ENCODE results near the gene CACNB4.
"Not testable (repeated sequence)": the region's sequence is repeated elsewhere in the genome, so short reads cannot be mapped to it uniquely, and the experiment has no call there.

The CACNB4 gene

DNA sequence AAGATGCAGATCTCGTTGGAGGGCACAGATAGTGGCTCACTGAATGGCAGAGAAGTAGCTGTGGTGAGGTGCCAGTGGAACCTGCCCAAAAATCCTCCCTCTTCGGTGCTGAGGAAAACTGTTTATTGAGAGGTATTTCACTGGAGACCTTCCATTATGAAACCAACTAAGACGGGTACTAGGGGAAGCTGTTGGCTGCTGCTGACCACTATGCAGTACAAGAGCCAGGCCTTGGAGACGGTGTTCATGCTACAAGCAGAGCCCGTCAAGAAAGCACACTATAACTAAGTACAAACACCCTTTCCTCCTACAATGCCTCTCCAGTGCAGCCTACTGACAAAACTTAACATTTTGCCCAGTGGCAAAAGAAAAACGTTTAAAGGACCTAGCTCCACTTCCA, 275.2 kb downstream of the CACNB4 start:
- no peak for DNase-seq (ENCODE audit: low read depth)

DNA sequence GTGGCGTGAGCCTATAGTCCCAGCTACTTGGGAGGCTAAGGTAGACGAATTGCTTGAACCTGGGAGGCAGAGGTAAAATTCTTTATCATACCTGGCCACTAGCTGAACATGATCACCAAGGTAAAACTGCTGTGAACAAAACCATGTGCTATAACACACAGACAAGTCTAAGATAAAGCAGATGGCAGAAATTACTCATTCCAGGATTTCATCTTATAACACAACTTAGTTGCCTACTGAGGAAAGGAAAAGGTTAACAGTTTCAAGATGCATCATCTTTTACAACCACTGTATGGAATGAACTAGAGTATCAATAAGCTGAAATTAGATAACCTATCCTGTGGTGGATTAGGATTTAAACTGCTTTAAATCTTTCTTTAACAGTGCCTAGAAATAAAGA, 278.9 kb downstream of the CACNB4 start:
- DNase-seq (ENCODE audit: low read depth) = no peak

DNA sequence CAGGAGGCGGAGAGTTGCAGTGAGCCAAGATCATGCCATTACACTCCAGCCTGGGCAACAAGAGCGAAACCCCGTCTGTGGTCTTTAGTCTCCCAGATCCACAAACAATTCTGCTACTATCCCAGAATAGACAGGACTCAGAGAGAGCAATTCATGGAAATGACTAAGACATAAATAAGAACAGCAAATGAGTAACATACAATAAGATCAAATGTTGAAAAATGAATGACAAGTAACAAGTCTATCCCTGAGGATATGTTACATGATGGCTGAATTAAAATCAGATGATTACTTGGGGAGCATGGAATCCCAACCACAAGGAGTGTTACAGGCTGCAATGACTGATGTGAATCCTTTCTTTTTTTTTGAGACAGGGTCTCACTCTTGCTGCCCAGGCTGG, 280.9 kb downstream of the CACNB4 start:
- DNase-seq (ENCODE audit: low read depth) = no peak

DNA sequence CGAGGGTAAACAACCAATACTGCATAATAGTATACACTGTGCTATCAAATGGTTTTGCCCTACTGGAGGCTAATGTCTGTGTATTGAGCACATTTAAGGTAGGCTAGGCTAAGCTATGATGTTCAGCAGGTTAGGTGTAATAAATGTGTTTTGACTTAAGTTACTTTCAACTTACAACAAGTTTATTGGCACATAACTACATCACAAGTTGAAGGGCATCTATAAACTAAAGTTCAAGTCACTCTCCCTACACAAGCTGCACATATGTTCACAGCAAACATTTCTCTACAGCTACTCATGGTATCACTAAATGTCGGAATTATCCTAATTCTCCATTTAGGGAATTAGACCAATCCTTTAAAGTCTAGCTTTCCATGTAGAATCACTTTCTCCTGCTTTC, 282.0 kb downstream of the CACNB4 start:
- no peak for DNase-seq (ENCODE audit: low read depth)

DNA sequence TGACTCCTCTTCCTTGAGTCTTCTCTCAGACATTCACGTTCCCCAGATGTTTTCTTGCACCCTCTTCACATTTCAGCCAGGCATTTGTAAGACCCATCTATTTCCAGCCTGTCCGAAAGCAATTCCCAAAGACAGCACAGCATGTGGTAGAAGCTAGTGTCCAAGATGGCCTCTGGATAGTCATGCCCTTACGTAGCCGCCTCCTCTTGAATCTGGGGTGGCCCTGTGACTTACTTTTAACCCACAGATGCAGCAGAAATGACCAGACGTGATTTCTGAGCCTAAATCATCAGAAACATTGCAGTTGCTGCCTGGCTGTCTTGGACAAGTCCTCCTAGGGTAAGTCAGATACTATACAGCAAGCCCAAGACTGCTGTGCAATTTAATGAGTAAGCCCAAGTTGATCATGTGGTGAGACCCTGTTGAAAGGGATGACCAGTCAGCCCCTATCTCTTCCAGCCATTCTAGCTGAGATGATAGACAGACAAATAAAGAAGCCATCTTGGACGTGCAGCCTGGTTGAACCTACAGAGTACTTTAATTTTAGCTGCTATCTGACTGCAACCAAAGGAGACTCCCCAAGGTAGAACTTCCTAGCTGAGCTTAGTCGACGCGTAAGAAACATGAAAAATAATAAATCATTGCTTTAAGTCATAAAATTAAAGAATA, 282.9 kb downstream of the CACNB4 start:
- no peak for DNase-seq (ENCODE audit: low read depth)

DNA sequence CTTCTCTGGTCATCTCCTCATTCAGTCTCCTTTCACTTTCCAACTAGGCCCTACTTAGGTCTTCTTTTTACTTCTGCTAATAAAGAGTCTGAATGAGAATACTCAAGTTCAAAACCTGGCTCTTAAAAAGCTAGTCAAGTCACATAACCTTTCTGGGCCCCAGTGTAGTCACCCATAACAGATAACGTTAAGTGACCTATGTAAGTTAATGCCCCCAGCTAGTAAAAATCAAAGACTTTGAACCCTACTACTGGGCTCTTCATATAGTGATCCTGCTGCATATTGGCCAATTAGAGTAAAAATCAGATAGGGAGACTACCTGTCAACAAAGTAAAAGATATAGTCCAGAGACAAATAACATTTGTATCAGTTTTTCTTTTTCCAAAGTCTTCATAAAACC, 288.4 kb downstream of the CACNB4 start:
- DNase-seq (ENCODE audit: low read depth) = no peak

DNA sequence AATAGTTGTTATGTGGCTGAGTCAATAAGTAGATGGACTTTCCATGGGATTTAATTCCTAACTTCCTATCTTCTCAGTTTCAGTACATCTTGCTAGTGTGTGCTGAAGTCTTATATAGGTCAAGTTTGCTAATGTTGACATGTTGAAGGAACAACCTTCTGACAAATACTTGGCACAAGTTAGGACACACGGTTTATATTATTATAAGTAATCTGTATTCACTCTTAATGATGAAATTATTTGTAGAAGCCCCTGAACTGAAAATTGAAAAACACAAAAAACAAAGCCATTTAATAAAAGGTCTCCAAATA, 289.8 kb downstream of the CACNB4 start:
- DNase-seq (ENCODE audit: low read depth) = no peak

DNA sequence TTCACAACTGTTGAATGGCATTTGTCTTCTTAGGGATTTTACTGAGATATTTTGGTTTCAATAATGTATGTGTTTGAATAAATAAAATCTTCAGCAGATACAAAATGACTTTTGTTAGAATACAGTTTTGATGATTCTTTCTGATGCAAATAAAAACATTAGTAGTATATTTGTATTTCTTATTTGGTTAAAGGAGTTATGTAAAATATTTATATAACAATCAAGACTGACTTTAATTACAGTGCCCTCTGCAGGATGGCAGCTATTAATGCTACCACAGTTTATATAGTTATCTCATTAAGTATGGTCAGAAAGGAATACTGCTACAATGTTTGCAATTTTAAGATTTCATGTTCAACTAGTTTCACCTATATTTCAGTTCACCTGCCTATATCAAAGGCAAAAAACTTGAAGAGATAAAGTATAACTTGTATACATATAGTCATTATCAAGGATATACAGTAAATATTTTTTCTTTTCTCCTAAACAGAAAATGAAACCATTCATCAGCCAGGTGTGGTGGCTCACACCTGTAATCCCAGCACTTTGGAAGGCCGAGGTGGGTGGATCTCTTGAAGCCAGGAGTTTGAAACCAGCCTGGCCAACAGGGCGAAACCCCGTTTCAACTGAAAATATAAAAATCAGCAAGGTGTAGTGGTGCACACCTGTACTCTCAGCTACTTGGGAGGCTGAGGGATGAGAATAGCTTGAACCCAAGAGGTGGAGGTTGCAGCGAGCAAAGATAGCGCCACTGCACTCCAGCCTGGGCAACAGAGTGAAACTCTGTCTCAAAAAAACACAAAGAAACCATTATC, 290.4 kb downstream of the CACNB4 start:
- DNase-seq (ENCODE audit: low read depth) = no peak

DNA sequence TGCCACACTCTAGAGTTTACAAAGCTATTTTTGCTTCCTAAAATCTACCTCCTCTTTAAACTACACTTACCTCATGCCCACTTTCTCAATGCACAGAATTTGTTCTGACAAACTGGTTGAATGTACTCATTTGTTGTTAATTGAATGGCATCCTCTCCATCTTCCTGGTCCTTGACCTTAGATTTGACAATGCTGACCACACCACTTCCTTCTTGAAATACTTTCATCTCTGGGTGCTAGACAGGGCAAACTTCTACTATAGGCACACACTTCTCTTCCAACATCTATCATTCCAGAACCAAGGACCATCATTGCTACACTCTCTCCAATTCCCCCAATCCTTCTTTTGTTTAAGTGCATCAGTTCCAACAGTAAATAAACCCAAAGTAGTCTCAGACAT, 292.9 kb downstream of the CACNB4 start:
- DNase-seq (ENCODE audit: low read depth) = no peak

DNA sequence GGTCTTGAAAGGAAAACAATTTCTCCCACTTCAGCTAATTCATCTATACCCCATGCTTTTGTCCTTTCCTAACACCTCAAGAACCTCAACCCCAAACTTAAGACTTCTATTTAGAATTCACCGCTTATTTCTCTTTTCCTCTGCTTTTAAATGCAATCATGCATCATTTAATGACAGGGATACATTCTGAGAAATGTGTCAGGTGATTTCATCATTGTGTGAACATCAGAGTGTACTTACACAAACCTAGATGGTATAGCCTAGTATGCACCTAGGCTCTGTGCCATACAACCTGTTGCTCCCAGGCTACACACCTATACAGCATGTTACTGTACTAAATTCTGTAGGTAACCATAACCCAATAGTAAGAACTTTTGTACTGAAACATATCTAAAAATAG, 293.5 kb downstream of the CACNB4 start:
- DNase-seq (ENCODE audit: low read depth) = no peak

DNA sequence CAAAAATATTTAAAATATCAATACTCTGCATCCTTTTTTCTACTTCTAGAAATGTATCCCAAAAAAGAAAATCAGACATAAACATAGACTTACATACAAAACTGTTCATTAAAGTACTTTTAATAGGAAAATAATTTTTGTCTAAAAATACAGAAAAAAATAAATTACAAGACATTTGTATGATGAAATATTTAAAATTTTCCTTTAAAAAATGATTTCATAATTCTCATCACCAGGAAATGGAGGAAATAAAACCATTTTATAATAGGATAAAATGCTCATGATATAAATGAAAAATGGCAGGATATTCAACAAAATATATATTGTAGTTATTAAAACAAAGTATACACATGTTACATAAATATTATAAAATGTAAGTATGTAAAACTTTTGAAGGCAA, 295.0 kb downstream of the CACNB4 start:
- DNase-seq (ENCODE audit: low read depth) = no peak

DNA sequence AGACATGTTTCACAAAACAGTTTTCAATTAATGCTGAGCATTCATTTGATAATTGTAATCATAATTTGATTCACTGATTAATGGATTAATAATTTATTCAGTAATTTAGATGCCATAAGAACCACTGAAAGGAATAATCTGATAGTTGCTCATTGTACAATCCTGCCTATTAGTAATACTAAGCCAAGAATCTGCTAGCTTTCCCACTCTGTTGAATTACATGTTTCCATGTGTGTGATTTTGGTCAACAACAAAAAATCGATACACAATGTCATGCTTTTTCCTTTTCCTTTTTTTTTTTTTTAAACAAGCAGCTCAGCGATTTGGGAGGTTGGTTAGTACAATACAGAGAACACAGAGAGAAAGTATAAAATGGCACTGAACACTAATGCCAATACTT, 296.5 kb downstream of the CACNB4 start:
- no peak for DNase-seq (ENCODE audit: low read depth)

DNA sequence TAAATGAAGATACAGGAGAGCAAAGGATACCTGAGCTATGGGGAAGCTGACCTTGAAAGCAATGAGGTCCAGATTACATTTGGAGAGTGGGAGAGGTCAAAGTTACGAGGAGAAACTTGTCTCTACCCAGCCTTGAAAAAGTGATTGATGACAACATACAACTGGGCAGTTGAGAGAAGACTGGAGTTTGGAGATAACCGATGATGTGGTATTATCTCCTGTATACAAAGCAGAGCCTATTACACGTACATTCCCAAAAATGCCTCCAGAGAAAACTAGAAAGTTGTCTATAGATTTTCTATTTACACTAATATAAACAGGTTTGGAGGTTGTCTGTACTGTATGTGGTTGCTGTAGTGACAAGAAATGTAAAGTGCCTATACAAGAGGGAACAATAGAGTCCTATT, 299.0 kb downstream of the CACNB4 start:
- DNase-seq (ENCODE audit: low read depth) = no peak

DNA sequence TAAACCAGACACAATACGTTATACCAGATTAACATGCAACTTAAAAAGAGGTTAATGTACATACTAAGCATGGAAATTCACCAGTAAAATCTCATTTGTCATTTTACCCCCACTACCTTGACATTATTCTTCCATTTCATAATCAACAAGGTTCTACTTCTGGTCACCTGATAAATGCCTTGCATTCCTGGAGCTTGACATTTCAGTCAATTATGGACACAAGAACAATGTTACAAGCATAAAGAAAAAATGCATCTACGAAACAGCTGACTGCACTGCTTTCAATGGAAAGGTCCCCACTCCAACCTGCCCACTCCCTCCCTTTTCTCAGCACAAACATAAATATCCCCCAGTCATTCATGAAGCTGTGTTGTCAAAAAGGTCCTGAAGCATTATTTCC, 302.1 kb downstream of the CACNB4 start:
- DNase-seq (ENCODE audit: low read depth) = no peak

DNA sequence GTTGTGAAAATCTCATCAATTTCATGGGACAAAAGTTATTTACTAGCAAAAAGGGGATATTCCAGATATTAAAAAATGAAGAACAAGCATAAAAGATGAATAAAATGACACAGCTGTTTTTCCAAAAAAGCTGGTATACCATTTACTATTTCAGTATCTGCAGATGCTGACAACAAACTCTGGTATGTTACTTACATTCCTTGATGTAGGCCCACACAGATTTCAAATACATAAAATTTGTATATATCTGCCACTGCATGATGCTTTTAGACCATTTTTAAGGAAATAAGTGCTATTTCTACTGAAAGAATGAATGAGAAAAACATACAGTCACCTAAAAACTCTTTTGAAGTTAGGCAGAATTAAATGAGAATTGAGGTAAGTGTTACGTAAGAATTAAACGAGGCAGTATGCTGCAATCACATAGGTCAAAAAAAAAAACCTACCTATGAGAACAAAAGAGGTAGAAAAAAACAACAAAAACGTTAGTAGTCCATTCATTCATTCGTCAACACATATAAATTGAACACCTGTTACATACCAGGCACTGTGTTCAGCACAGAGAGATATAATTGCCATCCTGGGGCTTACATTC, 303.1 kb downstream of the CACNB4 start:
- DNase-seq (ENCODE audit: low read depth) = no peak

DNA sequence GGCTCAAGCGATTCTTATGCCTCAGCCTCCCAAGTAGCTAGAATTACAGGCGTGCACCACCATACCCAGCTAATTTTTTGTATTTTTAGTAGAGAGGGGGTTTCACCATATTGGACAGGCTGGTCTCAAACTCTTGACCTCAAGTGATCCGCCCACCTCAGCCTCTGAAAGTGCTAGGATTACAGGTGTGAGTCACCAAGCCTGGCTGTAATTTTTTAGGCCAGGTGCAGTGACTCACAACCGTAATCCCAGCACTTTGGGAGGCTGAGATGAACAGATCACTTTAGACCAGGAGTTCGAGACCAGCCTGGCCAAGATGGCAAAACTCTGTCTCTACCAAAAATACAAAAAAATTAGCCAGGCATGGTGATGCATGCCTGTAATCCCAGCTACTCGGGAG, 304.4 kb downstream of the CACNB4 start:
- DNase-seq (ENCODE audit: low read depth) = not testable (repeated sequence)

DNA sequence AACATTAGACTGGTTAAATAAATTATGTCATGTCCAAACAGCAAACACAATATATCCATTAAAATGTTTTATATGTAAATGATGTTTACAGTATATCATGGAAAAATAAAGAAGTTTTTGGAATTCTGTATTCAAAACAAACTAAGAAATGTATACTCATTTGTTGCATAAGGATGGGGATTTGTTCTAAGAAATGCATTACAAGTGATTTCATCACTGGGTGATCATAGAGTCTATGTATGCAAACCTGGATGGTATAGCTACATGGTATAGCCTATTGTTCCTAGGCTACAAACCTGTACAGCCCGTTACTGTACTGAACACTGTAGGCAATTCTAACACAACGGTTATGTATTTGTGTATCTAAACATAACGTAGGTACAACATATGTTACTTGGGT, 305.7 kb downstream of the CACNB4 start:
- DNase-seq (ENCODE audit: low read depth) = no peak

DNA sequence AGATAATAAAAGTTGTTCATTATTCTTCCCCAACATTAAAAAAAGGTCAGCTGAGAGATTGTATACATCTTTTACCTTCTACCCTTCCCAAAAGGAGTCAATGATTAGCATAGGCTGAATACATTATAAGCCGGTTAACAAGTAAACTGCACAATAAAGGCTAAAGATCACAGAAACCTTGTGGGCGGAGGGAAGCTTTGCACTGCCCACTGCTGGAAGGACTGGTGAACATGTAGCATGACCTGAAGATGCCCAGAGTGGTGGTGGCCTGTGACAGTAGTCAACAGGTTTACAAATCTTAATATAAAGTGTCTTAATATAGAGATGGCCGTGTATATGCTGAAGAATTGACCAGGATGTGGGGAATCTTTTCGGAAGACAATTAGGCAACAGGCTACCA, 306.3 kb downstream of the CACNB4 start:
- DNase-seq (ENCODE audit: low read depth) = no peak

DNA sequence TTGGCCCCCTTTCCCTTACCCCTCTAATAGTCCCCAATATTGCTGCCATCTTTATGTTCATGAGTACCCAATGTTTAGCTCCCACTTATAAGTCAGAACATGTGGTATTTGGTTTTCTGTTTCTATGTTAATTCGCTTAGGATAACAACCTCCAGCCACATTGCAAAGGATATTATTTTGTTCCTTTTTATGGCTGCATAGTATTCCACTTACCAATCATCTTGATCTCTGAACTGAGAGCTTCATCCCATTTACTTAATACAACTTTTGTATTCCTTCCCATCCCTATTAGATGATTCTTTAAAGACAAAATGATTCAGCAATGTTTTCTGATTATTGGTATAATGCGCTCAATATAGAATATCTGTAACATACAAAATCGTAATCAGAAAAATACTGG, 307.3 kb downstream of the CACNB4 start:
- no peak for DNase-seq (ENCODE audit: low read depth)

DNA sequence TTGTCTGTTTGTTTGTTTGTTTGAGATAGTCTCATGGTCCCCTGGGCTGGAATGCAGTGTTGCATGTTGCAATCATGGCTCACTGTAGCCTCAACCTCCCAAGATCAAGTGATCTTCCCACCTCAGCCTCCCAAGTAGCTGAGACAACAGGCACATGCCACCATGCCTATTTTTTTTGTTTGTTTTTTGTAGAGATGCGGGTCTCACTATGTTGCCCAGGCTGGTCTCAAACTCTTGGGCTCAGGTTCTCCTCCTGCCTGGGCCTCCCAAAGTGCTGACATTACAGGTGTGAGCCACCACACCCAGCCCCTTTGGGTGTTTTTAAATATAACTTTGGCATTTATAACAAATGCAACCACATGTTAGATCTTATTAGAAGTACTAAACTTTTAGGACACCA, 308.2 kb downstream of the CACNB4 start:
- no peak for DNase-seq (ENCODE audit: low read depth)

DNA sequence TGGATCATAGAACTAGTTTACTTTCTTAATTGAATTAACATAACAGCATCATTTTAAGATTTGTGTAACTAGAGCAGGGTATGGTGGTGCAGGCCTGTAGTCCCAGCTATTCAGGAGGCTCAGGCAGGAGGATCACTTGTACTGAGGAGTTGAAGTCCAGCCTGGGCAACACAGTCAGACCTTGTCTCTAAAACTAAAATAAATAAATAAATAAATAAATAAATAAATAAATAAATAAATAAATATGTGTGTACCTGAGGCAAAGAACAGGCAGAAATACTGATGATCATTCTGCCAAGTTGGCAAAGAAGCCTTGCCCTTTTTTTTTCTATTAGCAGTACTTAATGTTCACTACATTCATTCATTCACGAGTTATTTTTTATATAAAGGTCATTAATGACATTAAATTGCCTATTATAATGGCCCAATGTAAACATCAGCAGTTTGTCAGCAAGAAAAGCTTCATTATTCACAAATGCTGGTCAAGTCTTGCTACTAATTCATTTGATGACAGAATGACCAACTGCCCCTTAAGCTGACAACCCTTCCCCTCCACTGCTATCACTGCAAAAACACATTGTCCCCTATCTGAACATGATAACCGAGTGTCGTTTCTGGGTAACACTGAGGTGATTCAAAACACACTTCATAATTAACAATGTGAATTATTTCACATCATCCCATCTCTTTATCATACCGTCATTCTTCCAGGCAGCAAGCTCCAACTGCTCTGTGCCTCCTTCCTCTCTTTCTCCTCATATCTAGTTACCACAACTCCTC, 309.6 kb downstream of the CACNB4 start:
- no peak for DNase-seq (ENCODE audit: low read depth)

DNA sequence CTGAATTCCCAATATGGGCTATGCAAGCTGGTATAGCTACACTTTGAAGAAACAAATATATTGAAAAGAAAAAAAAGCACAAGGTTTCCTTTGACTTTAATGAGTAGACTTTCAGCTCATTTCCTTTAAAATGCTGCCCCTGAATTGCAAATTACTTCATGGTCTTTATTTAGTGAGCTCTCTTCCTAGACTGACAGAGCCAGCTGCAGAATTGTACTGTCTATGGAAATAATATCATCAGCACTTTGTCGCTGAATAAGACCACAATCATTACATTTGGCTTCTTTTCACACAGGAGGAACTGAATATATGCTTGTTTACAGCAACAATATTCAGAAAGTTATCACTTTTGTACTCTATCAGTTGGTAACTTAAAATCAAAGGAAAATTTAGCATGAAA, 312.4 kb downstream of the CACNB4 start:
- DNase-seq (ENCODE audit: low read depth) = no peak

DNA sequence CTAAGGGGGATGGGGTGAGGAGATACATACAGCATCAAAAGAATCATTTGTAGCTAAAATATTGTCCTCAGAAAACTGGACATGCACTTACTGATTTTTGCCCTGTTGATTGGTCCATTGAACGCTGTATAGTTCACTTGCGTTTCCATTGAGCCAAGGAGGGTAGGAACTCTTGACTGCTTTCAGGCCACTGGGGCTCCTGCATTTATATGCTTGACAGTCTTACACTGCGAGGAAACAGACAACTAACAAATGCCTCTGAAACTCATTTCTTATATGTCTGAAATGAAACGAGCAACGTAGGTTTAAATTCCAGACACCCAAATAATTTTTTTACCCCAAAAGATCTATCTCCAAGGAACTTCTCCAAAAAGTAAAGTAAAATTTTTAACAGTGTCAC, 312.8 kb downstream of the CACNB4 start:
- DNase-seq (ENCODE audit: low read depth) = no peak

All from activated T-helper 9 cell treated with anti-CD3 and anti-CD28 coated beads, Interleukin-2, amount 50 U/mL, for 16 hours (primary cell).